ENCODE data around the gene ZNF778.

- TF ChIP-seq CTCF (IDR thresholded peaks at IDR 0.05) (no peak), EZH2 (IDR thresholded peaks at IDR 0.05; ENCODE audit: borderline replicate concordance, insufficient read depth, low read depth, low read length, poor library complexity, severe bottlenecking) (no peak)
These were observed 18.9 kb upstream of the ZNF778 start for GRCh38 chr16:89198417-89199240.

Data from B cell (primary cell).